Measurements from ENCODE around the gene LHX2. TPM values are rescaled to one million over a fixed set of nuclear protein-coding genes. Genes with fewer than 3 reads are reported as not detected.

Gene LHX2
- total RNA-seq, 1 donor from 2014 or later = not detected

- Mint-ChIP-seq H3K27me3 (peaks cover 47% of the 10 kb centered on the region), H3K9me3 (no peaks in the 10 kb centered on the region), H3K36me3 (ENCODE audit: low read depth) (no peaks in the 10 kb centered on the region), H3K4me1 (peaks cover 6% of the 10 kb centered on the region), H3K4me3 (no peak overlapping the region), H3K27ac (no peak overlapping the region)
- no peak for DNase-seq
- intact Hi-C loops (cut with micrococcal nuclease) = no loop called here
These were observed 27.4 kb downstream of the LHX2 start for GRCh38 chr9:124038790-124039633.

- intact Hi-C loops (cut with micrococcal nuclease) = no loop called here
- no peak for DNase-seq
- Mint-ChIP-seq H3K9me3 (no peaks in the 10 kb centered on the region), H3K4me1 (peaks cover 6% of the 10 kb centered on the region), H3K27ac (no peak overlapping the region), H3K4me3 (peak overlapping the region; percentile 10), H3K27me3 (peaks cover 52% of the 10 kb centered on the region), H3K36me3 (ENCODE audit: low read depth) (no peaks in the 10 kb centered on the region)
These were observed 28.8 kb downstream of the LHX2 start for GRCh38 chr9:124040186-124040931.

- DNase-seq = peak; percentile 85
- Mint-ChIP-seq H3K4me1 (peaks cover 6% of the 10 kb centered on the region), H3K27ac (no peak overlapping the region), H3K4me3 (peak overlapping the region; percentile 39), H3K9me3 (no peaks in the 10 kb centered on the region), H3K36me3 (ENCODE audit: low read depth) (no peaks in the 10 kb centered on the region), H3K27me3 (peaks cover 54% of the 10 kb centered on the region)
- intact Hi-C loops (cut with micrococcal nuclease) = loop anchor here (1.0 kb wide), 1 partner anchor 497 kb away; no protein-coding TSS in a partner anchor
These were observed 29.6 kb downstream of the LHX2 start for GRCh38 chr9:124040935-124041816.

GRCh38 chr9:124041817-124042116 is 30.2 kb downstream of the LHX2 start:
- intact Hi-C loops (cut with micrococcal nuclease) = loop anchor here (1.0 kb wide), 1 partner anchor 497 kb away; no protein-coding TSS in a partner anchor
- H3K4me3 Mint-ChIP-seq = no peak overlapping the region
- H3K9me3 Mint-ChIP-seq = no peaks in the 10 kb centered on the region
- H3K36me3 Mint-ChIP-seq (ENCODE audit: low read depth) = no peaks in the 10 kb centered on the region
- peaks cover 59% of the 10 kb centered on the region for H3K27me3 Mint-ChIP-seq
- peaks cover 6% of the 10 kb centered on the region for H3K4me1 Mint-ChIP-seq
- H3K27ac Mint-ChIP-seq = no peak overlapping the region
- no peak for DNase-seq

GRCh38 chr9:124042201-124042721 is 30.7 kb downstream of the LHX2 start:
- Mint-ChIP-seq H3K9me3 (no peaks in the 10 kb centered on the region), H3K4me3 (no peak overlapping the region), H3K27me3 (peaks cover 64% of the 10 kb centered on the region), H3K36me3 (ENCODE audit: low read depth) (no peaks in the 10 kb centered on the region), H3K27ac (no peak overlapping the region), H3K4me1 (peaks cover 6% of the 10 kb centered on the region)
- intact Hi-C loops (cut with micrococcal nuclease) = no loop called here
- DNase-seq = no peak

- intact Hi-C loops (cut with micrococcal nuclease) = no loop called here
- H3K27me3 Mint-ChIP-seq = peaks cover 57% of the 10 kb centered on the region
- H3K27ac Mint-ChIP-seq = no peak overlapping the region
- no peaks in the 10 kb centered on the region for H3K9me3 Mint-ChIP-seq
- no peaks in the 10 kb centered on the region for H3K36me3 Mint-ChIP-seq (ENCODE audit: low read depth)
- peaks cover 6% of the 10 kb centered on the region for H3K4me1 Mint-ChIP-seq
- no peak for DNase-seq
- no peak overlapping the region for H3K4me3 Mint-ChIP-seq
These were observed 32.9 kb downstream of the LHX2 start for GRCh38 chr9:124044448-124044847.

- intact Hi-C loops (cut with micrococcal nuclease) = no loop called here
- H3K9me3 Mint-ChIP-seq = no peaks in the 10 kb centered on the region
- no peak overlapping the region for H3K27ac Mint-ChIP-seq
- no peak overlapping the region for H3K4me3 Mint-ChIP-seq
- H3K36me3 Mint-ChIP-seq (ENCODE audit: low read depth) = no peaks in the 10 kb centered on the region
- peaks cover 3% of the 10 kb centered on the region for H3K4me1 Mint-ChIP-seq
- no peak for DNase-seq
- peaks cover 52% of the 10 kb centered on the region for H3K27me3 Mint-ChIP-seq
These were observed 33.7 kb downstream of the LHX2 start for GRCh38 chr9:124045076-124045829.

GRCh38 chr9:124045830-124046177 is 34.2 kb downstream of the LHX2 start:
- H3K36me3 Mint-ChIP-seq (ENCODE audit: low read depth) = no peaks in the 10 kb centered on the region
- DNase-seq = no peak
- H3K27ac Mint-ChIP-seq = no peak overlapping the region
- H3K4me1 Mint-ChIP-seq = no peaks in the 10 kb centered on the region
- peaks cover 51% of the 10 kb centered on the region for H3K27me3 Mint-ChIP-seq
- no peak overlapping the region for H3K4me3 Mint-ChIP-seq
- no peaks in the 10 kb centered on the region for H3K9me3 Mint-ChIP-seq
- intact Hi-C loops (cut with micrococcal nuclease) = no loop called here

- Mint-ChIP-seq H3K9me3 (no peaks in the 10 kb centered on the region), H3K4me3 (no peak overlapping the region), H3K27me3 (peaks cover 51% of the 10 kb centered on the region), H3K4me1 (no peaks in the 10 kb centered on the region), H3K36me3 (ENCODE audit: low read depth) (no peaks in the 10 kb centered on the region), H3K27ac (no peak overlapping the region)
- DNase-seq = no peak
- intact Hi-C loops (cut with micrococcal nuclease) = no loop called here
These were observed 34.6 kb downstream of the LHX2 start for GRCh38 chr9:124046189-124046588.

- no peaks in the 10 kb centered on the region for H3K9me3 Mint-ChIP-seq
- no peaks in the 10 kb centered on the region for H3K4me1 Mint-ChIP-seq
- H3K27ac Mint-ChIP-seq = no peak overlapping the region
- no peak overlapping the region for H3K4me3 Mint-ChIP-seq
- intact Hi-C loops (cut with micrococcal nuclease) = no loop called here
- H3K36me3 Mint-ChIP-seq (ENCODE audit: low read depth) = no peaks in the 10 kb centered on the region
- peaks cover 48% of the 10 kb centered on the region for H3K27me3 Mint-ChIP-seq
- DNase-seq = no peak
These were observed 35.7 kb downstream of the LHX2 start for GRCh38 chr9:124047251-124047672.

GRCh38 chr9:124050955-124051354 is 39.4 kb downstream of the LHX2 start:
- Mint-ChIP-seq H3K4me3 (no peak overlapping the region), H3K36me3 (ENCODE audit: low read depth) (no peaks in the 10 kb centered on the region), H3K27me3 (peaks cover 29% of the 10 kb centered on the region), H3K27ac (no peak overlapping the region), H3K4me1 (no peaks in the 10 kb centered on the region), H3K9me3 (no peaks in the 10 kb centered on the region)
- DNase-seq = no peak
- intact Hi-C loops (cut with micrococcal nuclease) = no loop called here

- intact Hi-C loops (cut with micrococcal nuclease) = no loop called here
- no peaks in the 10 kb centered on the region for H3K9me3 Mint-ChIP-seq
- no peaks in the 10 kb centered on the region for H3K36me3 Mint-ChIP-seq (ENCODE audit: low read depth)
- no peaks in the 10 kb centered on the region for H3K4me1 Mint-ChIP-seq
- H3K27me3 Mint-ChIP-seq = peaks cover 15% of the 10 kb centered on the region
- no peak overlapping the region for H3K4me3 Mint-ChIP-seq
- H3K27ac Mint-ChIP-seq = no peak overlapping the region
- no peak for DNase-seq
These were observed 40.8 kb downstream of the LHX2 start for GRCh38 chr9:124052401-124052800.

GRCh38 chr9:124054582-124055227 is 43.1 kb downstream of the LHX2 start:
- Mint-ChIP-seq H3K36me3 (ENCODE audit: low read depth) (no peaks in the 10 kb centered on the region), H3K9me3 (no peaks in the 10 kb centered on the region), H3K4me3 (no peak overlapping the region), H3K4me1 (no peaks in the 10 kb centered on the region), H3K27me3 (peaks cover 20% of the 10 kb centered on the region), H3K27ac (no peak overlapping the region)
- intact Hi-C loops (cut with micrococcal nuclease) = no loop called here
- no peak for DNase-seq

All from activated CD4-positive, alpha-beta T cell treated with anti-CD3 and anti-CD28 coated beads, Interleukin-2, amount 10 ng/mL, durations not matched to agents 24 days and 14 days (primary cell).